ENCODE measurements around the gene STT3A.

DNA sequence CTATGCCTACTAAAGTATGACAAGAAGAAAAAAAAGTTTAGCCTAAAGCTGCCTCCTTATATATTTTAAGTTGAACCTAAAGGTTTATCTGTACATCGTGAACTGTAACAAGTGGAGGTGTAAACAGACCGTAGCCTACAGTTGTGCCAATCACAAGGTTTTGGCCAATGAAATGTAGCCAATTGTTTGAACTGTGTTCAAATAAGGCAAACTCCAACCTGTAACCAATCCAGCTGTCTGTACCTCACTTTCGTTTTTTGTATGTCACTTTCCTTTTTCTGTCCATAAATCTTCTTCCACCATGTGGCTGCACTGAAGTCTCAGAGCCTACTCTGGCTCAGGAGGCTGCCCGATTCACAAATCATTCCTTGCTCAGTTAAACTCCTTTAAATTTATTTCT lies 30.2 kb upstream of the STT3A start:
- TF ChIP-seq POLR2AphosphoS5 (IDR thresholded peaks at IDR 0.05; ENCODE audit: low read depth): no peak
- TF ChIP-seq, protein P1, sequence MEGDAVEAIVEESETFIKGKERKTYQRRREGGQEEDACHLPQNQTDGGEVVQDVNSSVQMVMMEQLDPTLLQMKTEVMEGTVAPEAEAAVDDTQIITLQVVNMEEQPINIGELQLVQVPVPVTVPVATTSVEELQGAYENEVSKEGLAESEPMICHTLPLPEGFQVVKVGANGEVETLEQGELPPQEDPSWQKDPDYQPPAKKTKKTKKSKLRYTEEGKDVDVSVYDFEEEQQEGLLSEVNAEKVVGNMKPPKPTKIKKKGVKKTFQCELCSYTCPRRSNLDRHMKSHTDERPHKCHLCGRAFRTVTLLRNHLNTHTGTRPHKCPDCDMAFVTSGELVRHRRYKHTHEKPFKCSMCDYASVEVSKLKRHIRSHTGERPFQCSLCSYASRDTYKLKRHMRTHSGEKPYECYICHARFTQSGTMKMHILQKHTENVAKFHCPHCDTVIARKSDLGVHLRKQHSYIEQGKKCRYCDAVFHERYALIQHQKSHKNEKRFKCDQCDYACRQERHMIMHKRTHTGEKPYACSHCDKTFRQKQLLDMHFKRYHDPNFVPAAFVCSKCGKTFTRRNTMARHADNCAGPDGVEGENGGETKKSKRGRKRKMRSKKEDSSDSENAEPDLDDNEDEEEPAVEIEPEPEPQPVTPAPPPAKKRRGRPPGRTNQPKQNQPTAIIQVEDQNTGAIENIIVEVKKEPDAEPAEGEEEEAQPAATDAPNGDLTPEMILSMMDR (IDR thresholded peaks at IDR 0.05; ENCODE audit: insufficient read depth, low read length): no peak
- TF ChIP-seq, protein P2, sequence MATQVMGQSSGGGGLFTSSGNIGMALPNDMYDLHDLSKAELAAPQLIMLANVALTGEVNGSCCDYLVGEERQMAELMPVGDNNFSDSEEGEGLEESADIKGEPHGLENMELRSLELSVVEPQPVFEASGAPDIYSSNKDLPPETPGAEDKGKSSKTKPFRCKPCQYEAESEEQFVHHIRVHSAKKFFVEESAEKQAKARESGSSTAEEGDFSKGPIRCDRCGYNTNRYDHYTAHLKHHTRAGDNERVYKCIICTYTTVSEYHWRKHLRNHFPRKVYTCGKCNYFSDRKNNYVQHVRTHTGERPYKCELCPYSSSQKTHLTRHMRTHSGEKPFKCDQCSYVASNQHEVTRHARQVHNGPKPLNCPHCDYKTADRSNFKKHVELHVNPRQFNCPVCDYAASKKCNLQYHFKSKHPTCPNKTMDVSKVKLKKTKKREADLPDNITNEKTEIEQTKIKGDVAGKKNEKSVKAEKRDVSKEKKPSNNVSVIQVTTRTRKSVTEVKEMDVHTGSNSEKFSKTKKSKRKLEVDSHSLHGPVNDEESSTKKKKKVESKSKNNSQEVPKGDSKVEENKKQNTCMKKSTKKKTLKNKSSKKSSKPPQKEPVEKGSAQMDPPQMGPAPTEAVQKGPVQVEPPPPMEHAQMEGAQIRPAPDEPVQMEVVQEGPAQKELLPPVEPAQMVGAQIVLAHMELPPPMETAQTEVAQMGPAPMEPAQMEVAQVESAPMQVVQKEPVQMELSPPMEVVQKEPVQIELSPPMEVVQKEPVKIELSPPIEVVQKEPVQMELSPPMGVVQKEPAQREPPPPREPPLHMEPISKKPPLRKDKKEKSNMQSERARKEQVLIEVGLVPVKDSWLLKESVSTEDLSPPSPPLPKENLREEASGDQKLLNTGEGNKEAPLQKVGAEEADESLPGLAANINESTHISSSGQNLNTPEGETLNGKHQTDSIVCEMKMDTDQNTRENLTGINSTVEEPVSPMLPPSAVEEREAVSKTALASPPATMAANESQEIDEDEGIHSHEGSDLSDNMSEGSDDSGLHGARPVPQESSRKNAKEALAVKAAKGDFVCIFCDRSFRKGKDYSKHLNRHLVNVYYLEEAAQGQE (IDR thresholded peaks at IDR 0.05; ENCODE audit: insufficient replicate concordance, low read depth): no peak
- no peak for TF ChIP-seq GABPA (IDR thresholded peaks at IDR 0.05; ENCODE audit: low read depth)
- TF ChIP-seq SPI1 (IDR thresholded peaks at IDR 0.05; ENCODE audit: borderline replicate concordance, low read depth): no peak
